Gastrocnemius medialis (tissue), 4 donors: ENCODE measurements around the gene SYS1. TPM values are rescaled to one million over a fixed set of nuclear protein-coding genes. Genes with fewer than 3 reads are reported as not detected.

Experiments used
- ATAC-seq, 2 donors: fragments of 150-250 bp; one replicate each; pipeline ENCODE4 v1.9.1; 2016
- DNase-seq, 2 donors: peaks; one replicate each; pipeline ENCODE4 v3.0.0-alpha.2; 2019
- H3K27ac ChIP-seq, 4 donors: fragments of 200-600 bp; sonication (generic); 1 replicate in 1 of 4; 2 replicates in 3 of 4; pipeline ENCODE4 v1.5.1; 2016 to 2018; ENCODE audit warnings: mild to moderate bottlenecking in 2 of 4, moderate library complexity in 1 of 4
- H3K27me3 ChIP-seq, 3 donors: fragments of 200-600 bp; sonication (generic) in 2 of 3; 1 replicate in 1 of 3; 2 replicates in 2 of 3; pipeline versions ENCODE4 v1.5.1 to v1.6.0; 2016 to 2019; ENCODE audit warnings: mild to moderate bottlenecking in 1 of 3, moderate library complexity in 1 of 3
- H3K36me3 ChIP-seq, 2 donors: fragments of 200-600 bp; sonication (generic) in 1 of 2; one replicate each; pipeline ENCODE4 v1.5.1; 2017 to 2018
- H3K4me1 ChIP-seq, 2 donors: fragments of 200-600 bp; sonication (generic) in 1 of 2; one replicate each; pipeline ENCODE4 v1.5.1; 2016 to 2017; ENCODE audit warnings: mild to moderate bottlenecking in 2 of 2
- H3K4me3 ChIP-seq, 4 donors: fragments of 200-600 bp; sonication (generic) in 3 of 4; 1 replicate in 1 of 4; 2 replicates in 3 of 4; pipeline ENCODE4 v1.5.1; 2016 to 2019; ENCODE audit warnings: mild to moderate bottlenecking in 2 of 4
- H3K9me3 ChIP-seq, 3 donors: fragments of 200-600 bp; sonication (generic) in 2 of 3; 1 replicate in 1 of 3; 2 replicates in 2 of 3; pipeline ENCODE4 v1.5.1; 2016 to 2019
- POLR2A ChIP-seq, 2 donors: fragments of 450-650 bp; IDR thresholded peaks; one replicate each; pipeline ENCODE4 v1.6.1; 2017; ENCODE audit warnings: antibody characterized with exemption in 2 of 2, mild to moderate bottlenecking in 2 of 2, moderate library complexity in 2 of 2
- in situ Hi-C, 4 donors: fragments of 200-750 bp; cut with MboI; loops; one replicate each; pipeline versions ENCODE4 v1.15.0 to v1.8.0; 2017; ENCODE audit warnings: low sequenced_read_pairs in 4 of 4
- intact Hi-C: fragments of 100-400 bp; cut with DNase I; formaldehyde crosslinking; loops from one replicate; pipeline ENCODE4 v1.15.1; 2023; ENCODE audit warnings: low total_unique reads
- total RNA-seq, 4 donors: library from RNA; depleted of rRNA; stranded (reverse); fragments of >200 nt; gene quantifications; one replicate each; pipeline versions ENCODE4 v1.1.0 to v1.2.3, GENCODE V29; 2016
- TF ChIP-seq, protein P1 (sequence below), 5 experiments: fragments of 450-650 bp in 3 of 5; fragments of 200-600 bp in 2 of 5; sonication (generic) in 2 of 5; IDR thresholded peaks in 4 of 5; conservative IDR thresholded peaks in 1 of 5; 1 replicate in 4 of 5; 2 replicates in 1 of 5; pipeline ENCODE4 v1.5.1; 2016 to 2019; ENCODE audit warnings: antibody characterized with exemption in 5 of 5, mild to moderate bottlenecking in 3 of 5, moderate library complexity in 3 of 5

Gene SYS1
- total RNA-seq, 4 donors from 2014 or later: 34.0 to 59.5 (median 43.7) TPM

DNA sequence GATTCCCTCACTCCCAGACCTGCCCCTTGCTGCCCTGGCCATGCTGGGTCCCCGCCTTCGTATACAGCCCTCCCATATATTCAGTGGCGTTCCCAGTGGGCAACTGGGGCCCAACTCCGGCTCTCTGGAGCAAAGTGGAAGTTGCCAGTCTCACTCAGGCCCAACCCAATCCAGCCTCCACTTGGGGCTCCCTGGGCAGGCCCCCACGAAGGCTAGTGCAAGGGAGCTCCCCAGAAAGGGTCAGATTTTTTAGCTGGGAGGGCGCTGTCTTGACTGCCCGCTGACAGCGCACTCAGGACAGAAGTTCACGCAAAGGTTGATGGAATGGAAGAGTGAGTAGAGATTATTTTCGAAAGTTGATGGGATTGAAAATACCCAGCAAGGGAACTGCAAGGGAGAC, 9.3 kb downstream of the SYS1 start:
- no peak for TF ChIP-seq POLR2A (IDR thresholded peaks at IDR 0.05)
- TF ChIP-seq, protein P1, sequence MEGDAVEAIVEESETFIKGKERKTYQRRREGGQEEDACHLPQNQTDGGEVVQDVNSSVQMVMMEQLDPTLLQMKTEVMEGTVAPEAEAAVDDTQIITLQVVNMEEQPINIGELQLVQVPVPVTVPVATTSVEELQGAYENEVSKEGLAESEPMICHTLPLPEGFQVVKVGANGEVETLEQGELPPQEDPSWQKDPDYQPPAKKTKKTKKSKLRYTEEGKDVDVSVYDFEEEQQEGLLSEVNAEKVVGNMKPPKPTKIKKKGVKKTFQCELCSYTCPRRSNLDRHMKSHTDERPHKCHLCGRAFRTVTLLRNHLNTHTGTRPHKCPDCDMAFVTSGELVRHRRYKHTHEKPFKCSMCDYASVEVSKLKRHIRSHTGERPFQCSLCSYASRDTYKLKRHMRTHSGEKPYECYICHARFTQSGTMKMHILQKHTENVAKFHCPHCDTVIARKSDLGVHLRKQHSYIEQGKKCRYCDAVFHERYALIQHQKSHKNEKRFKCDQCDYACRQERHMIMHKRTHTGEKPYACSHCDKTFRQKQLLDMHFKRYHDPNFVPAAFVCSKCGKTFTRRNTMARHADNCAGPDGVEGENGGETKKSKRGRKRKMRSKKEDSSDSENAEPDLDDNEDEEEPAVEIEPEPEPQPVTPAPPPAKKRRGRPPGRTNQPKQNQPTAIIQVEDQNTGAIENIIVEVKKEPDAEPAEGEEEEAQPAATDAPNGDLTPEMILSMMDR (IDR thresholded peaks at IDR 0.05 in 4 of 5, conservative IDR thresholded peaks at IDR 0.05 in 1 of 5): no peak
- no peak for ATAC-seq
- peaks cover 0 to 14% of the 10 kb centered on the region in 2 donors for H3K36me3 ChIP-seq
- no peak for DNase-seq
- no peaks in the 10 kb centered on the region for H3K27me3 ChIP-seq
- peak overlapping the region in 1 of 4 donors; percentile 63 for H3K4me3 ChIP-seq
- in situ Hi-C loops (loop anchor here (5.0 to 25.0 kb wide), 6 partner anchors 40 to 1160 kb away; partner anchors contain the start of gene OSER1 (in 1 of the 4)), intact Hi-C loops (loop anchor here (5.0 kb wide), 1 partner anchor 400 kb away; no protein-coding TSS in a partner anchor)
- peak overlapping the region in 1 of 4 donors; percentile 79 for H3K27ac ChIP-seq
- H3K4me1 ChIP-seq: peaks cover 6 to 12% of the 10 kb centered on the region in 2 donors
- no peaks in the 10 kb centered on the region for H3K9me3 ChIP-seq

DNA sequence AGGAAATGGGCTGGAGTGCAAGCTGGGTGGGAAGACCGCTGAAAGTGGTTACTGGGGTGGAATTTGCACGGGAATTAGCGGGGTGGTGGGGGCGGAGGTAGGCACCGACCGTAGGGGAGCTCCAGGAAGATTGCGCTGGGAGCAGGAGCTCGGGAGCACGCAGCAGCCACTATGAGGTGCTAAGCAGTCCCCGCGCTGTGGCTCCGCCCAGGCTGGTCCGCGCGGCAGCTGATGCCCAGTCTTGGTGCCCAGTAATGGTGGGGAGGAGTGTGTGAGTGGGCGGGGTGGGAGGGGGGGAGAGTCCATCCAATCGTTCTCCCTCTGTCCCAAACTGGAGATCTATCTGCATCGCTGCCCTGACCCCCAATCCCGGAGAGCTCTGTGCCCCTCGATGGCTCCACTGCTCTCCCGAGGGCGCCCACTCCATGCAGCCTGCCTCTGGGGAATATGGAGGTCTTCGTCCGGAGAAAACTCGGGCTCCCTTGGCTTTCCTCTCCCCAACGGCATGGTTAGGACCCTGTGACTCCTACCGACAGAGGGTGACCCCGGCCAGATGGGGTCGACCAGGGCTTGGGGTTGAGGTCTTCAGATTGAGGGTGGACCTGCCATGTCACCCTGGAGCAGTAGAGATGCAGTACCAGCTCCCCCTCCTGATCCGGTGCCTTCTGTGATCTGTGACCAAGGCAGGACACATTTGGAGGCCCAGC, 9.8 kb downstream of the SYS1 start:
- Histone ChIP-seq H3K36me3 (peaks cover 0 to 8% of the 10 kb centered on the region in 2 donors), H3K27ac (peak overlapping the region; percentile 79 to 83 (median 80)), H3K4me1 (peaks cover 6 to 12% of the 10 kb centered on the region in 2 donors), H3K9me3 (no peaks in the 10 kb centered on the region), H3K4me3 (peak overlapping the region; percentile 63 to 70 (median 64)), H3K27me3 (no peaks in the 10 kb centered on the region)
- intact Hi-C loops: loop anchor here (1.0 to 5.0 kb wide), 3 partner anchors 34 to 400 kb away; no protein-coding TSS in a partner anchor
- in situ Hi-C loops: loop anchor here (5.0 to 25.0 kb wide), 6 partner anchors 40 to 1160 kb away; partner anchors contain the start of gene OSER1 (in 1 of the 4)
- TF ChIP-seq POLR2A (IDR thresholded peaks at IDR 0.05): no peak
- TF ChIP-seq, protein P1 (IDR thresholded peaks at IDR 0.05 in 4 of 5, conservative IDR thresholded peaks at IDR 0.05 in 1 of 5): peak in 1 of 5 experiments; percentile 11
- DNase-seq (peak in 1 of 2 donors; percentile 59), ATAC-seq (peak in 1 of 2 donors; percentile 51)

DNA sequence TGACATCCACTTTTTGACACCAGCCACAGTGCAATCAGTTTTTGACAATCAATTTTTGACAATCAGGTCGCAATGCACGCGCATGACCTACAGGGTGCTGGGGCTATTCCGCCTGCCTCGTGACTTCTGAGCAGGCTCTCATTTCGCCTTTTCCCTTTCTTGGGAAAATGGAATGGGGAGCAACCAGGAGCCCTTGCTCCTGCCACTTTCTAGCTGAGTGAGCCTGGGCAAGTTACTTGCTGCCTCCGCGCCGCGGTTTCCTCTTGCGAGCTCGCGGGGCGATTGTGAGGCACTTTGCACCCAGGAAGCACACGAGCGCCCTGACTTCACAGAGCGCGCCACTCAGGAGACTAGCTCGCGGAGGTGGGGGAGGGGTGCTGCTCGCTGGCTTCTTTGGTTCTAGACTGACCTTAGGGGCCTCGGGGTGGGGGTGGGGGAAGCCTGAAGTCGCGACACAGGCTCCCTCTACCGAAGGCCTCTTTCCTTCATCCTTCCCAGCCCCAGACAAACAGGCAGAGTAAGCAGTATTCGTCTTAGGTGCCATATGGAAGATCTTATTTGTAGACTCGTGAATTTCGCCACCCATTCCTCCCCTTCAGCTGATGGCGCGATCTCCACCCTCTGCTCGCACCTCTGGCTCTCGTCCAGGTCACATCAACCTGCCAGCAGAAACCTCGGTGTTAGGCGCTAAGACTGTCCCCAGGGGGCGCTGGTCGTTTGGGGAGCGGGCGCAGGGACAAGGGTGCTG, 10.6 kb downstream of the SYS1 start:
- TF ChIP-seq, protein P1 (IDR thresholded peaks at IDR 0.05 in 4 of 5, conservative IDR thresholded peaks at IDR 0.05 in 1 of 5): peak; percentile 85 to 91 (median 88)
- no peak for TF ChIP-seq POLR2A (IDR thresholded peaks at IDR 0.05)
- DNase-seq: peak; percentile 69 to 79
- Histone ChIP-seq H3K4me3 (peak overlapping the region; percentile 63 to 70 (median 64)), H3K36me3 (peaks cover 0 to under 1% of the 10 kb centered on the region in 2 donors), H3K4me1 (peaks cover 6 to 12% of the 10 kb centered on the region in 2 donors), H3K27me3 (no peaks in the 10 kb centered on the region), H3K27ac (peak overlapping the region; percentile 79 to 83 (median 80)), H3K9me3 (no peaks in the 10 kb centered on the region)
- in situ Hi-C loops (loop anchor here (5.0 to 25.0 kb wide), 6 partner anchors 39 to 1161 kb away; partner anchors contain the start of gene OSER1 (in 1 of the 4)), intact Hi-C loops (loop anchor here (1.0 to 5.0 kb wide), 5 partner anchors 33 to 399 kb away; no protein-coding TSS in a partner anchor)
- ATAC-seq: peak; percentile 82 to 86

DNA sequence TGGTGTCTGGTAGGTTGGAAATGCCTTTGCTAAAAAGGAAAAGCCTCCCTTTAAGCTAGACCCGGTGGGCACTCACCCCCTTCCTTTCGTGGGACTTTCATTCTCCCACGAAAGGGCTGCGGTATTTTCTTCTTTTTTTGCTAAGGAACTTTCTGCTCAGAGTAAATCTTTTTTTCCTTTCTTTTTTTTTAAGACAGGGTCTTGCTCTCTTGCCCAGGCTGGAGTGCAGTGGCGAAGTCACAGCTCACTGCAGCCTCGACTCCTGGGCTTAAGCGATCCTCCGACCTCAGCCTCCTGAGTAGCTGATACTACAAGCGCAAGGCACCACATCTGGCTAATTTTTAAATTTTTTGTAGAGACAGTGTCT, 11.1 kb downstream of the SYS1 start:
- Histone ChIP-seq H3K36me3 (no peaks in the 10 kb centered on the region), H3K27ac (peak overlapping the region; percentile 79 to 83 (median 80)), H3K4me1 (peaks cover 6 to 12% of the 10 kb centered on the region in 2 donors), H3K4me3 (peak overlapping the region in 3 of 4 donors; percentile 63 to 70 (median 64)), H3K9me3 (no peaks in the 10 kb centered on the region), H3K27me3 (no peaks in the 10 kb centered on the region)
- intact Hi-C loops: loop anchor here (1.0 to 5.0 kb wide), 3 partner anchors 55 to 398 kb away; no protein-coding TSS in a partner anchor
- DNase-seq (no peak), ATAC-seq (no peak)
- TF ChIP-seq, protein P1 (IDR thresholded peaks at IDR 0.05 in 4 of 5, conservative IDR thresholded peaks at IDR 0.05 in 1 of 5): peak in 1 of 5 experiments; percentile 22
- TF ChIP-seq POLR2A (IDR thresholded peaks at IDR 0.05): no peak
- in situ Hi-C loops: loop anchor here (5.0 to 25.0 kb wide), 6 partner anchors 38 to 1162 kb away; partner anchors contain the start of gene OSER1 (in 1 of the 4)
